Activated CD8-positive, alpha-beta memory T cell treated with anti-CD3 and anti-CD28 coated beads for 36 hours (primary cell): ENCODE results near the gene OR10G3. TPM values are rescaled to one million over a fixed set of nuclear protein-coding genes. Genes with fewer than 3 reads are reported as not detected.

Experiments
- CTCF ChIA-PET: fragments of 350-600 bp; sonication (Branson Sonifier 250); formaldehyde crosslinking; loops from one replicate; lab custom pipeline; 2021; ENCODE audit warnings: antibody characterized with exemption; lab: Charles Lee
- POLR2A ChIA-PET: fragments of 350-600 bp; sonication (Branson Sonifier 250); formaldehyde crosslinking; loops from one replicate; lab custom pipeline; 2021; ENCODE audit warnings: antibody characterized with exemption; lab: Charles Lee
- total RNA-seq, 2 experiments: library from RNA; stranded (reverse); gene quantifications; one replicate each; pipeline ENCODE4 v1.2.3, GENCODE V29; 2021

OR10G3 gene
- total RNA-seq, 2 experiments from 2014 or later = not detected

GRCh38 chr14:21520767-21521166, 59.1 kb downstream of the OR10G3 start:
- CTCF ChIA-PET = interaction anchor here (0.5 kb wide), 1 partner anchor 28 kb away, joined by 3 read pairs; no protein-coding TSS in a partner anchor
- POLR2A ChIA-PET = no interaction called here

GRCh38 chr14:21518725-21519124, 61.2 kb downstream of the OR10G3 start:
- POLR2A ChIA-PET = no interaction called here
- CTCF ChIA-PET = interaction anchor here (0.6 to 1.0 kb wide), 2 partner anchors 14 to 522 kb away, joined by 3 to 5 read pairs; no protein-coding TSS in a partner anchor

Other genes with a start within 250 kb of the OR10G3 start
- gene SUPT16H, start 196.1 kb downstream of the OR10G3 start, total RNA-seq = 100 to 1,000 TPM; 207 to 214 TPM
- gene CHD8, start 124.0 kb downstream of the OR10G3 start, total RNA-seq = 10 to 100 TPM; 85.5 to 90.9 TPM
- gene RAB2B, start 103.1 kb downstream of the OR10G3 start, total RNA-seq = 10 to 100 TPM; 17.2 to 23.1 TPM
- 10 to 100 TPM; 73.6 to 76.2 TPM for gene TOX4, start 102.9 kb downstream of the OR10G3 start, total RNA-seq
- gene METTL3, start 68.7 kb downstream of the OR10G3 start, total RNA-seq = 10 to 100 TPM; 64.2 to 64.9 TPM
- 1 to 10 TPM; 2.9 to 3.1 TPM for gene SALL2, start 53.7 kb downstream of the OR10G3 start, total RNA-seq
- gene OR10G2, start 54.9 kb upstream of the OR10G3 start, total RNA-seq = not detected
- not detected for gene OR4E2, start 73.8 kb upstream of the OR10G3 start, total RNA-seq
- gene OR4E1, start 93.7 kb upstream of the OR10G3 start, total RNA-seq = not detected